22Rv1 (cell line): ENCODE measurements around the gene CXCL9.

Experiments
- CTCF ChIP-seq: fragments of 450-650 bp; IDR thresholded peaks from 2 replicates; pipeline ENCODE4 v1.5.1; 2017; ENCODE audit warnings: mild to moderate bottlenecking
- ZFX ChIP-seq: fragments of 450-650 bp; IDR thresholded peaks from 2 replicates; pipeline ENCODE4 v1.6.1; 2017; ENCODE audit warnings: antibody characterized with exemption, borderline replicate concordance

GRCh38 chr4:76013540-76013939, 6.2 kb upstream of the CXCL9 start:
- TF ChIP-seq CTCF (no peak), ZFX (no peak)
